ENCODE data around the gene ATR.

DNA sequence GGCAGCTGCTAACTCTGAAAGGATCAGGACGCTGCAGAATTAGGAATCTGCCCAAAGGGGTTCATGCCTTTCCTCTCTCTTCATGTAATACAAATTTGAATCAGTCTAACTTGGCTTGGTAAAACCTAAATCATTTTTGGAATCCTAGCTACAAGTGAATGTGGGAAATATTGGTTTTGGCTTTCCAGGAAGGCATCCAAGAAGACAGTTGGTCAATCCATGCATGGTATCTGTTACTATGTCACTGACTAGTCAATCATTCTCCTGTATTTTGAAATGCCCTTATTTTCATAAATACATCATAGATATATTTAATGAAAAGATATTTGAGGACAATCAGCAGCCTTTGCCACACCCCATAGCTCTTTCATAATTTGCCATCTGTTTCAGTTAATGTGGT, 10.2 kb upstream of the ATR start:
- TF ChIP-seq, protein P1, sequence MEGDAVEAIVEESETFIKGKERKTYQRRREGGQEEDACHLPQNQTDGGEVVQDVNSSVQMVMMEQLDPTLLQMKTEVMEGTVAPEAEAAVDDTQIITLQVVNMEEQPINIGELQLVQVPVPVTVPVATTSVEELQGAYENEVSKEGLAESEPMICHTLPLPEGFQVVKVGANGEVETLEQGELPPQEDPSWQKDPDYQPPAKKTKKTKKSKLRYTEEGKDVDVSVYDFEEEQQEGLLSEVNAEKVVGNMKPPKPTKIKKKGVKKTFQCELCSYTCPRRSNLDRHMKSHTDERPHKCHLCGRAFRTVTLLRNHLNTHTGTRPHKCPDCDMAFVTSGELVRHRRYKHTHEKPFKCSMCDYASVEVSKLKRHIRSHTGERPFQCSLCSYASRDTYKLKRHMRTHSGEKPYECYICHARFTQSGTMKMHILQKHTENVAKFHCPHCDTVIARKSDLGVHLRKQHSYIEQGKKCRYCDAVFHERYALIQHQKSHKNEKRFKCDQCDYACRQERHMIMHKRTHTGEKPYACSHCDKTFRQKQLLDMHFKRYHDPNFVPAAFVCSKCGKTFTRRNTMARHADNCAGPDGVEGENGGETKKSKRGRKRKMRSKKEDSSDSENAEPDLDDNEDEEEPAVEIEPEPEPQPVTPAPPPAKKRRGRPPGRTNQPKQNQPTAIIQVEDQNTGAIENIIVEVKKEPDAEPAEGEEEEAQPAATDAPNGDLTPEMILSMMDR (conservative IDR thresholded peaks at IDR 0.05; ENCODE audit: low read depth, low read length) = no peak
- no peak for TF ChIP-seq CHD1 (IDR thresholded peaks at IDR 0.05; ENCODE audit: low read depth, low read length)
- TF ChIP-seq MXI1 (IDR thresholded peaks at IDR 0.05; ENCODE audit: borderline replicate concordance, low read depth, low read length) = no peak
- TF ChIP-seq RFX5 (IDR thresholded peaks at IDR 0.05; ENCODE audit: low read depth, low read length) = no peak
- TF ChIP-seq POLR2A (IDR thresholded peaks at IDR 0.05; ENCODE audit: low read depth, low read length) = no peak
- no peak for TF ChIP-seq CEBPB (IDR thresholded peaks at IDR 0.05; ENCODE audit: low read depth, low read length)
- TF ChIP-seq USF2 (IDR thresholded peaks at IDR 0.05; ENCODE audit: low read depth, low read length) = no peak
- TF ChIP-seq RAD21 (IDR thresholded peaks at IDR 0.05; ENCODE audit: low read length) = no peak
- no peak for TF ChIP-seq BHLHE40 (IDR thresholded peaks at IDR 0.05; ENCODE audit: low read depth, low read length)
- no peak for TF ChIP-seq MAZ (IDR thresholded peaks at IDR 0.05; ENCODE audit: borderline replicate concordance, low read depth, low read length)
